Measurements from ENCODE around the gene PFKFB4. TPM values are rescaled to one million over a fixed set of nuclear protein-coding genes. Genes with fewer than 3 reads are reported as not detected.

PFKFB4 gene
- total and polyA plus RNA-seq, 2 donors (not counting 1 experiment from before 2014, with no cell fraction given), result 1.3 to 3.3 TPM

GRCh38 chr3:48599509-48600285 lies 43.1 kb upstream of the PFKFB4 start:
- H3K9ac ChIP-seq (ENCODE audit: low read length), result no peak overlapping the region
- H2AFZ ChIP-seq (ENCODE audit: insufficient read depth, low read depth, low read length, poor library complexity, severe bottlenecking), result no peak overlapping the region
- peaks cover 1 to 6% of the 10 kb centered on the region in 2 donors for H3K4me1 ChIP-seq (ENCODE audit: control insufficient read depth in 2 of 2, insufficient read depth in 2 of 2, low read length in 2 of 2)
- no peaks in the 10 kb centered on the region for H4K20me1 ChIP-seq (ENCODE audit: control insufficient read depth, insufficient read depth, low read length, poor library complexity, severe bottlenecking)
- TF ChIP-seq CTCF (IDR thresholded peaks at IDR 0.05), result no peak
- TF ChIP-seq EZH2 (IDR thresholded peaks at IDR 0.05; ENCODE audit: borderline replicate concordance, insufficient read depth, low read depth, low read length, poor library complexity, severe bottlenecking), result no peak
- H3K27ac ChIP-seq (ENCODE audit: low read length in 2 of 2), result no peak overlapping the region
- Mint-ChIP-seq H3K4me1 (peaks cover 4% of the 10 kb centered on the region), H3K27ac (no peak overlapping the region), H3K27me3 (peaks cover 2% of the 10 kb centered on the region), H3K4me3 (no peak overlapping the region), H3K9me3 (ENCODE audit: insufficient read depth) (no peaks in the 10 kb centered on the region)
- ATAC-seq (ENCODE audit: low read depth) (no peak), DNase-seq (no peak)
- intact Hi-C loops (cut with micrococcal nuclease), result no loop called here
- no peaks in the 10 kb centered on the region for H3K79me2 ChIP-seq (ENCODE audit: control insufficient read depth, insufficient read depth, low read length)
- 95% methylated on average over 10 of the region's 12 CpGs for WGBS (ENCODE audit: insufficient coverage)
- ChIA-PET CTCF (interaction anchor here (0.9 kb wide), 1 partner anchor 199 kb away, joined by 3 read pairs; no protein-coding TSS in a partner anchor), POLR2A (interaction anchor here (0.7 kb wide), 1 partner anchor 61 kb away, joined by 3 read pairs; no protein-coding TSS in a partner anchor)
- H3K9me3 ChIP-seq (ENCODE audit: control extremely low read depth in 1 of 3, control insufficient read depth in 2 of 3, insufficient read depth in 1 of 3, low read length in 2 of 3), result no peaks in the 10 kb centered on the region
- H3K4me2 ChIP-seq (replicated peaks; ENCODE audit: low read depth, low read length, poor library complexity, severe bottlenecking), result no peak overlapping the region
- peaks cover 0 to 67% of the 10 kb centered on the region in 2 experiments for H3K36me3 ChIP-seq (replicated peaks in 1 of 2; ENCODE audit: control extremely low read depth in 1 of 2, control insufficient read depth in 1 of 2, extremely low read depth in 1 of 2, insufficient read depth in 2 of 2, low read length in 1 of 2)
- no peak overlapping the region for H3K4me3 ChIP-seq (ENCODE audit: control extremely low read depth in 1 of 5, extremely low read depth in 1 of 5, insufficient read depth in 1 of 5, low read depth in 2 of 5, low read length in 4 of 5)
- H3K27me3 ChIP-seq (replicated peaks in 1 of 4; ENCODE audit: control extremely low read depth in 1 of 4, control insufficient read depth in 3 of 4, insufficient read depth in 4 of 4, low read length in 3 of 4), result peaks cover 0 to 9% (median 4%) of the 10 kb centered on the region in 4 experiments

DNA sequence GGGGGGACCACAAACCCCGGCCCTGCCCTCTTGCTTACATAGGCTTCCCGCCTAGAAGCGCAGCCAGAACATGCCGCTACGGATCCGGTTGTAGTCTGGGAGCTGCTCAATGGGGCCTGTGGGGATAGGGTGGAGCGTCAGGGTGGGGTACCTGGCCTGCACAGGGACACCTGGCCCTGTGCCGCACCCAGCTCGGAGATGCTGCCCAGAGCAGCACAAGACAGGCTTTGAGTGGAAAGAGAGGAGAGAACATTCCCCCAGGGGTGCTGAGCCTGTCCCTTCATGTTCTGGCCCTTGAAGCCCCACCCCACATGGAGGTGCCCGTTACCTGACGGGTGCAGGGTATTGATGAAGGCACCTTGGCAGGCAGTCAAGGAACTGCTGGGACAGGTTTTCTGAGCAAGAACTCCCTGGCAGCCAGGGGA lies 42.5 kb upstream of the PFKFB4 start:
- Histone ChIP-seq H3K36me3 (replicated peaks in 1 of 2; ENCODE audit: control extremely low read depth in 1 of 2, control insufficient read depth in 1 of 2, extremely low read depth in 1 of 2, insufficient read depth in 2 of 2, low read length in 1 of 2) (peaks cover 0 to 61% of the 10 kb centered on the region in 2 experiments), H3K79me2 (ENCODE audit: control insufficient read depth, insufficient read depth, low read length) (no peaks in the 10 kb centered on the region), H3K27ac (ENCODE audit: low read length in 2 of 2) (no peak overlapping the region), H2AFZ (ENCODE audit: insufficient read depth, low read depth, low read length, poor library complexity, severe bottlenecking) (no peak overlapping the region), H3K9me3 (ENCODE audit: control extremely low read depth in 1 of 3, control insufficient read depth in 2 of 3, insufficient read depth in 1 of 3, low read length in 2 of 3) (no peaks in the 10 kb centered on the region), H4K20me1 (ENCODE audit: control insufficient read depth, insufficient read depth, low read length, poor library complexity, severe bottlenecking) (no peaks in the 10 kb centered on the region), H3K4me3 (ENCODE audit: control extremely low read depth in 1 of 5, extremely low read depth in 1 of 5, insufficient read depth in 1 of 5, low read depth in 2 of 5, low read length in 4 of 5) (no peak overlapping the region), H3K4me2 (replicated peaks; ENCODE audit: low read depth, low read length, poor library complexity, severe bottlenecking) (no peak overlapping the region), H3K27me3 (replicated peaks in 1 of 4; ENCODE audit: control extremely low read depth in 1 of 4, control insufficient read depth in 3 of 4, insufficient read depth in 4 of 4, low read length in 3 of 4) (peaks cover 0 to 15% (median 6%) of the 10 kb centered on the region in 4 experiments), H3K9ac (ENCODE audit: low read length) (no peak overlapping the region), H3K4me1 (ENCODE audit: control insufficient read depth in 2 of 2, insufficient read depth in 2 of 2, low read length in 2 of 2) (peaks cover 4 to 9% of the 10 kb centered on the region in 2 donors)
- Mint-ChIP-seq H3K4me3 (no peak overlapping the region), H3K9me3 (ENCODE audit: insufficient read depth) (no peaks in the 10 kb centered on the region), H3K27ac (no peak overlapping the region), H3K4me1 (peaks cover 9% of the 10 kb centered on the region), H3K27me3 (peaks cover 7% of the 10 kb centered on the region)
- DNase-seq (no peak), ATAC-seq (ENCODE audit: low read depth) (no peak)
- intact Hi-C loops (cut with micrococcal nuclease), result no loop called here
- POLR2A ChIA-PET, result interaction anchor here (0.7 kb wide), 1 partner anchor 62 kb away, joined by 3 read pairs; no protein-coding TSS in a partner anchor
- TF ChIP-seq CTCF (IDR thresholded peaks at IDR 0.05) (no peak), EZH2 (IDR thresholded peaks at IDR 0.05; ENCODE audit: borderline replicate concordance, insufficient read depth, low read depth, low read length, poor library complexity, severe bottlenecking) (no peak)
- CTCF ChIA-PET, result interaction anchor here (0.9 kb wide), 1 partner anchor 198 kb away, joined by 3 read pairs; no protein-coding TSS in a partner anchor
- WGBS (ENCODE audit: insufficient coverage), result 100% methylated on average over 8 of the region's 11 CpGs

All from B cell (primary cell).